ENCODE measurements around the gene KRT85. TPM values are rescaled to one million over a fixed set of nuclear protein-coding genes. Genes with fewer than 3 reads are reported as not detected.

KRT85 gene
- total and polyA plus RNA-seq, 2 experiments from 2014 or later, result not detected

DNA sequence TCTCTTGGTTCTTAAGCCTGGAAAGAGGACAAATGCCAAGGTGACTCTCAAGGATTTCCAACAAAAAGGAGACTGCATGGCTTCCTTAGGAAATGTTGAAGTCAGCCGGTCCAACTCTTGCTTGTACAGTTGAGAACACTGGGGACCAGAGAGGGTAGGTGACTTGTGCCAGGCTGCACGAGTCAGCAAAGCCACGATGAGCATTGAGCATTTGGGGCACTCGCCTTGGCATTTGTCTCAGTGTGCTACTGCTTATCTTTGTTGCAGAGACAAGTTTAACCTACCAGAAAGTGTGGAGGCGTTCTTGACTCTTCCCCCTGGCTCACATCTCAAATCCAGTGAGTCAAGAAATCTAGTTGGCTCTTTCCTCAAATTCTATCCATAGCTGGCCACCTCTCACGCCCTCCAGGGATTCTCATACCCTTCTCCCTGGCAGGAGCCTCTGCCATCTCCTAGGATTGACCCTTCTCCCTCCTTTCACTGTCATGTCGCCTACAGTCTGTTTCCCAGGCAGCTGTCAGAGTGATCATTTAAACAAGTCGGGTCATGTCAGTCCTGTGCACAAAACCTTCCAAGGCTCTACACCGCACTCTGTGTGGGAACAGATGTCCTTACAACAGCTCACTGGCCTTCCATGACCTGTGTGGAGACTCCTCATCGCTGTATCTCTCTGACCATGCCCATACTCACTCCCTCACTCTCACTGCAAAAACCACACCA is 28.9 kb downstream of the KRT85 start:
- Histone ChIP-seq H3K4me3 (no peak overlapping the region), H3K9me2 (ENCODE audit: insufficient read depth) (no peaks in the 10 kb centered on the region), H3K79me2 (ENCODE audit: insufficient read depth) (no peaks in the 10 kb centered on the region), H3K4me2 (ENCODE audit: unreplicated experiment) (no peak overlapping the region), H3K27ac (no peak overlapping the region), H2AFZ (no peak overlapping the region), H3K27me3 (replicated peaks; ENCODE audit: insufficient read depth) (peaks cover 26% of the 10 kb centered on the region), H3K9me3 (ENCODE audit: low read depth) (no peaks in the 10 kb centered on the region), H4K20me1 (ENCODE audit: insufficient read depth) (no peaks in the 10 kb centered on the region), H3F3A (ENCODE audit: insufficient read depth) (0 out of 2 replicates have a peak, but pooled peaks cover 5% of the 10 kb centered on the region), H3K36me3 (ENCODE audit: low read depth) (no peaks in the 10 kb centered on the region), H3K4me1 (ENCODE audit: insufficient read depth) (no peaks in the 10 kb centered on the region), H3K9ac (no peak overlapping the region)
- 63 to 69% methylated on average over 10 of the region's 10 CpGs for WGBS, 2 experiments (ENCODE audit: low coverage in 1 of 2, low lambda C conversion rate in 2 of 2, missing lambda C conversion rate in 2 of 2)
- DNase-seq, result peak; percentile 20
- TF ChIP-seq EZH2 (IDR thresholded peaks at IDR 0.05; ENCODE audit: insufficient read depth, poor library complexity, severe bottlenecking) (no peak), EZH2phosphoT487 (IDR thresholded peaks at IDR 0.05; ENCODE audit: insufficient read depth, low read depth) (no peak)
- in situ Hi-C loops (cut with MboI), result no loop called here

DNA sequence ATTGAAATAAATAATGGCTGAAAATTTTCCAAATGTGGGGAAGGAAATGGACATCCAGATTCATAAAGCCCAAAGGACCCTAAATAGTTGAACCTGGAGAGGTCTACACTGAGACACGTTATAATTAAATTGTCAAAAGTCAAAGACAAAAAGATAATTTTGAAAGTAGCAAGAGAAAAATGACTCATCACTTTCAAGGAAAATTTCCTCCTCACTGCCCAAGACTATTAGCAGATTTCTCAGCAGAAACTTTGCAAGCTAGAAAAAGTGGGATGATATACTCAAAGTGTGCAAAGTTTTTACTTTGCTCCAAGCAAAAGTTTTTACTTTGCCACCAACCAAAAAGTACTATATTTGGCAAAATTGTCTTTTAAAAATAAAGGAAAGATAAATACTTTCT is 30.2 kb downstream of the KRT85 start:
- Histone ChIP-seq H3K4me3 (no peak overlapping the region), H3K4me1 (ENCODE audit: insufficient read depth) (no peaks in the 10 kb centered on the region), H3K4me2 (ENCODE audit: unreplicated experiment) (no peak overlapping the region), H2AFZ (no peak overlapping the region), H3K27me3 (replicated peaks; ENCODE audit: insufficient read depth) (peaks cover 22% of the 10 kb centered on the region), H3F3A (ENCODE audit: insufficient read depth) (0 out of 2 replicates have a peak, but pooled peaks cover 5% of the 10 kb centered on the region), H3K9me3 (ENCODE audit: low read depth) (no peaks in the 10 kb centered on the region), H3K9ac (no peak overlapping the region), H3K79me2 (ENCODE audit: insufficient read depth) (no peaks in the 10 kb centered on the region), H3K9me2 (ENCODE audit: insufficient read depth) (no peaks in the 10 kb centered on the region), H3K36me3 (ENCODE audit: low read depth) (no peaks in the 10 kb centered on the region), H4K20me1 (ENCODE audit: insufficient read depth) (no peaks in the 10 kb centered on the region), H3K27ac (no peak overlapping the region)
- TF ChIP-seq EZH2 (IDR thresholded peaks at IDR 0.05; ENCODE audit: insufficient read depth, poor library complexity, severe bottlenecking), result no peak
- TF ChIP-seq EZH2phosphoT487 (IDR thresholded peaks at IDR 0.05; ENCODE audit: insufficient read depth, low read depth), result no peak
- peak; percentile 42 for DNase-seq
- in situ Hi-C loops (cut with MboI), result no loop called here
- WGBS, 2 experiments (ENCODE audit: low coverage in 1 of 2, low lambda C conversion rate in 2 of 2, missing lambda C conversion rate in 2 of 2), result 30 to 33% methylated on average over 1 of the region's 1 CpG

DNA sequence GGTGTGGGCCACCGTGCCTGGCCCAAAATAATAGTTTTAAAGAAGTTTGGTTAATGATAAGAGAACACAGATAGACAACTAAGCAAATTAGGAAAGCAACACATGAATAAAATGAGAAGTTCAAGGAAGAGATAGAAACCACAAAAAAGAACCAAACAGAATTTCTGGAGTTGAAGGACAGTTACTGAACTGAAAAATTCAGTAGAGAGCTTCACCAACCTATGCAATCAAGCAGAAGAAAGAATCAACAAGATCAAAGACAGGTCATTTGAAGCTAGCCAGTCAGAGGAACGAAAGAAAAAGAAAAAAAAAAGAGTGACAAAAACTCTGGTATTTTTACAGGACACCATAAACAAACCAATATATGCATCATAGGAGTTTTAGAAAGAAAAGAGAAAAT is 30.6 kb downstream of the KRT85 start:
- Histone ChIP-seq H3K9me2 (ENCODE audit: insufficient read depth) (no peaks in the 10 kb centered on the region), H3K9me3 (ENCODE audit: low read depth) (no peaks in the 10 kb centered on the region), H3F3A (ENCODE audit: insufficient read depth) (0 out of 2 replicates have a peak, but pooled peaks cover 5% of the 10 kb centered on the region), H3K27ac (no peak overlapping the region), H3K79me2 (ENCODE audit: insufficient read depth) (no peaks in the 10 kb centered on the region), H3K9ac (no peak overlapping the region), H3K4me3 (no peak overlapping the region), H3K4me2 (ENCODE audit: unreplicated experiment) (no peak overlapping the region), H3K36me3 (ENCODE audit: low read depth) (no peaks in the 10 kb centered on the region), H3K27me3 (replicated peaks; ENCODE audit: insufficient read depth) (peaks cover 18% of the 10 kb centered on the region), H2AFZ (no peak overlapping the region), H4K20me1 (ENCODE audit: insufficient read depth) (no peaks in the 10 kb centered on the region), H3K4me1 (ENCODE audit: insufficient read depth) (no peaks in the 10 kb centered on the region)
- TF ChIP-seq EZH2 (IDR thresholded peaks at IDR 0.05; ENCODE audit: insufficient read depth, poor library complexity, severe bottlenecking) (no peak), EZH2phosphoT487 (IDR thresholded peaks at IDR 0.05; ENCODE audit: insufficient read depth, low read depth) (no peak)
- 50 to 52% methylated on average over 2 of the region's 2 CpGs for WGBS, 2 experiments (ENCODE audit: low coverage in 1 of 2, low lambda C conversion rate in 2 of 2, missing lambda C conversion rate in 2 of 2)
- DNase-seq, result no peak
- in situ Hi-C loops (cut with MboI), result no loop called here

DNA sequence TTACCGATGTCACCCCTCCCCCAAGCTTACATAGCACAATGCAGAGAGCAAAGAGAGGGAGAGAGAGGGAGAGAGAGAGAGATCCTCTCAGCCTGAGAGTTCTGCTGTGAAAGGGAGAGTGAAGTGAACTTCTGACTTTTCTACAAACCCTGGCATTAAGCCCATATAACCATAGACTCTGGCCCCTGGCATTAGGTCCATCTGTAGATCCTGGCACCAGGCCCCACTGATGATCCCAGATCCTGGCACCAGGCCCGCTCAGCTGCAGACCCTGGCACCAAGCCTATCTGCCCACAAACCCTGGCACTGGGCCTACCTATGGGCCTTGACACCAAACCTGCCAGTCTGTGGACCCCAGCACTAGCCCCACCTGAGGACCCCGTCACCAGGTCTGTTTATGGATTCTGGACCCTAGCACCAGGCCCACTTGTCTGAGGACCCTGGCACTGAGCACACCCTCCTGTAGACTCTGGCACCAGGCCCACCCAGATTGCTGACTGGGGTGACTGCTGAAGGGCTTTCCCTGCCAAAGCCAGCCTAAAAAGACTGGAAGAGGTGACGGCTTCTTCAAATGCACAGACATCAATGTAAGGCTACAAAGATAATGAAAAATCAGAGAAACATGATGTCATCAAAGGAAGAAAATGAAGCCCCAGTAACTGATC is 31.6 kb downstream of the KRT85 start:
- Histone ChIP-seq H4K20me1 (ENCODE audit: insufficient read depth) (no peaks in the 10 kb centered on the region), H3K27me3 (replicated peaks; ENCODE audit: insufficient read depth) (peaks cover 15% of the 10 kb centered on the region), H3K4me3 (no peak overlapping the region), H3K27ac (no peak overlapping the region), H3K79me2 (ENCODE audit: insufficient read depth) (no peaks in the 10 kb centered on the region), H2AFZ (no peak overlapping the region), H3F3A (ENCODE audit: insufficient read depth) (0 out of 2 replicates have a peak, but pooled peaks cover 5% of the 10 kb centered on the region), H3K4me2 (ENCODE audit: unreplicated experiment) (no peak overlapping the region), H3K36me3 (ENCODE audit: low read depth) (no peaks in the 10 kb centered on the region), H3K9me2 (ENCODE audit: insufficient read depth) (no peaks in the 10 kb centered on the region), H3K4me1 (ENCODE audit: insufficient read depth) (no peaks in the 10 kb centered on the region), H3K9ac (no peak overlapping the region), H3K9me3 (ENCODE audit: low read depth) (no peaks in the 10 kb centered on the region)
- TF ChIP-seq EZH2phosphoT487 (IDR thresholded peaks at IDR 0.05; ENCODE audit: insufficient read depth, low read depth), result no peak
- TF ChIP-seq EZH2 (IDR thresholded peaks at IDR 0.05; ENCODE audit: insufficient read depth, poor library complexity, severe bottlenecking), result no peak
- 55 to 61% methylated on average over 4 of the region's 4 CpGs for WGBS, 2 experiments (ENCODE audit: low coverage in 1 of 2, low lambda C conversion rate in 2 of 2, missing lambda C conversion rate in 2 of 2)
- in situ Hi-C loops (cut with MboI), result no loop called here
- no peak for DNase-seq
